ENCODE data around the gene NDEL1. TPM values are rescaled to one million over a fixed set of nuclear protein-coding genes. Genes with fewer than 3 reads are reported as not detected.
A peak's percentile ranks its signal among the peaks of the same experiment; 100 is the strongest.

The NDEL1 gene
- total RNA-seq, 1 experiment from 2014 or later, result 38.4 TPM

DNA sequence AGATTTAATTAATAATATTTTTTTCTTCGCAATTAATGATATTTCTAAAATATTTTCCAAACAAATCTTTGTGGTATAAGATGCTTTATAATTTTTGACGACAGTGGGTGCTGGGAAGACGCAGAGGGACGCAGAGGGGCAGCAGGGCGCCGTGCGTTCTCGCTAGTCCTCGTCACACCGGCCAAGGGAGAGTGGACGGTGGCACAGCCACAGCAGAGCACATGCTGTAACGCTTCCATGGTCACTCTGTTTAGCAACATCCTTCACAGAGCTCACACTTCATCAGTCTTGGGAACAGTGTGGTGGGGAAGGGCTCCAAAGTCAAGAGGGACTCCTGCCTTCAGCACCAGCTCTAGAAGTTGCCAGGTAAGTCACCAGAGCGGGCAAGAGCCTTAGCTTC lies 60.4 kb downstream of the NDEL1 start:
- Histone ChIP-seq H3K79me1 (ENCODE audit: insufficient read depth, low read depth, low read length, poor library complexity, severe bottlenecking) (no peaks in the 10 kb centered on the region), H4K8ac (replicated peaks; ENCODE audit: insufficient read length, low read depth, low read length) (no peak overlapping the region), H4K91ac (ENCODE audit: insufficient read length, low read depth, low read length) (no peak overlapping the region), H2AFZ (ENCODE audit: low read length) (no peak overlapping the region), H3K23ac (ENCODE audit: insufficient read length, low read depth, low read length) (no peak overlapping the region), H3K23me2 (ENCODE audit: insufficient read length, low read depth, low read length, poor library complexity, severe bottlenecking) (no peaks in the 10 kb centered on the region), H2BK15ac (ENCODE audit: low read depth, low read length) (no peak overlapping the region), H3K79me2 (ENCODE audit: insufficient read depth, low read length) (no peaks in the 10 kb centered on the region), H4K20me1 (ENCODE audit: control insufficient read depth, insufficient read depth, insufficient read length) (no peaks in the 10 kb centered on the region), H3K27me3 (ENCODE audit: insufficient read depth, low read length) (no peaks in the 10 kb centered on the region), H2BK5ac (ENCODE audit: insufficient read length, low read length) (no peak overlapping the region), H4K5ac (ENCODE audit: insufficient read length, low read depth, low read length) (no peak overlapping the region), H3K14ac (ENCODE audit: insufficient read depth, low read length) (no peak overlapping the region), H3K4me2 (ENCODE audit: insufficient read depth, insufficient read length, low read length) (no peak overlapping the region), H3K56ac (ENCODE audit: insufficient read length, low read depth, low read length) (no peak overlapping the region), H3K4ac (ENCODE audit: low read depth, low read length) (no peak overlapping the region), H3K27ac (ENCODE audit: insufficient read length, low read depth, low read length) (no peak overlapping the region), H3K4me1 (ENCODE audit: insufficient read depth, low read length) (no peaks in the 10 kb centered on the region), H2AK5ac (ENCODE audit: insufficient read length, low read length) (no peak overlapping the region), H2BK120ac (ENCODE audit: low read depth, low read length, poor library complexity, severe bottlenecking) (no peak overlapping the region), H3T11ph (ENCODE audit: low read length) (no peak overlapping the region), H3K9me3 (ENCODE audit: control insufficient read depth, low read depth, low read length) (no peaks in the 10 kb centered on the region), H3K9ac (ENCODE audit: extremely low read depth, insufficient read length, low read length) (no peak overlapping the region), H2BK20ac (ENCODE audit: low read depth, low read length, poor library complexity, severe bottlenecking) (no peak overlapping the region), H2BK12ac (ENCODE audit: insufficient read length, low read depth, low read length) (no peak overlapping the region), H3K18ac (ENCODE audit: insufficient read length, low read depth, low read length) (no peak overlapping the region)
- TF ChIP-seq, protein P1, sequence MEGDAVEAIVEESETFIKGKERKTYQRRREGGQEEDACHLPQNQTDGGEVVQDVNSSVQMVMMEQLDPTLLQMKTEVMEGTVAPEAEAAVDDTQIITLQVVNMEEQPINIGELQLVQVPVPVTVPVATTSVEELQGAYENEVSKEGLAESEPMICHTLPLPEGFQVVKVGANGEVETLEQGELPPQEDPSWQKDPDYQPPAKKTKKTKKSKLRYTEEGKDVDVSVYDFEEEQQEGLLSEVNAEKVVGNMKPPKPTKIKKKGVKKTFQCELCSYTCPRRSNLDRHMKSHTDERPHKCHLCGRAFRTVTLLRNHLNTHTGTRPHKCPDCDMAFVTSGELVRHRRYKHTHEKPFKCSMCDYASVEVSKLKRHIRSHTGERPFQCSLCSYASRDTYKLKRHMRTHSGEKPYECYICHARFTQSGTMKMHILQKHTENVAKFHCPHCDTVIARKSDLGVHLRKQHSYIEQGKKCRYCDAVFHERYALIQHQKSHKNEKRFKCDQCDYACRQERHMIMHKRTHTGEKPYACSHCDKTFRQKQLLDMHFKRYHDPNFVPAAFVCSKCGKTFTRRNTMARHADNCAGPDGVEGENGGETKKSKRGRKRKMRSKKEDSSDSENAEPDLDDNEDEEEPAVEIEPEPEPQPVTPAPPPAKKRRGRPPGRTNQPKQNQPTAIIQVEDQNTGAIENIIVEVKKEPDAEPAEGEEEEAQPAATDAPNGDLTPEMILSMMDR (conservative IDR thresholded peaks at IDR 0.05), result no peak
- Mint-ChIP-seq H3K9me3 (no peaks in the 10 kb centered on the region), H3K27me3 (ENCODE audit: low read depth) (no peaks in the 10 kb centered on the region; the same call in 1 of the 2 replicates), H3K27ac (peak overlapping the region in 1 of 3 experiments; percentile 49; a peak in 2 of 7 replicates), H3K4me1 (no peaks in the 10 kb centered on the region), H3K36me3 (ENCODE audit: insufficient read depth in 1 of 3, low read depth in 3 of 3) (peaks cover 53 to 97% (median 88%) of the 10 kb centered on the region in 3 experiments), H3K4me3 (no peak overlapping the region)
- no peak for DNase-seq
- no CpG with 5 or more reads among the region's 13 CpGs for WGBS (ENCODE audit: extremely low coverage, insufficient read length, low lambda C conversion rate)

All from H9 (cell line).